Suppressor macrophage treated with lipopolysaccharide for 4 hours (primary cell): ENCODE measurements around the gene CTU2.

Experiments
- DNase-seq: peaks from one replicate; pipeline ENCODE4 v3.0.0-alpha.2; 2020

Gene CTU2

GRCh38 chr16:88764080-88764479 is 57.8 kb downstream of the CTU2 start:
- no peak for DNase-seq

GRCh38 chr16:88764913-88765349 is 58.6 kb downstream of the CTU2 start:
- no peak for DNase-seq
